Measurements from ENCODE around the gene ABL1.

The ABL1 gene

DNA sequence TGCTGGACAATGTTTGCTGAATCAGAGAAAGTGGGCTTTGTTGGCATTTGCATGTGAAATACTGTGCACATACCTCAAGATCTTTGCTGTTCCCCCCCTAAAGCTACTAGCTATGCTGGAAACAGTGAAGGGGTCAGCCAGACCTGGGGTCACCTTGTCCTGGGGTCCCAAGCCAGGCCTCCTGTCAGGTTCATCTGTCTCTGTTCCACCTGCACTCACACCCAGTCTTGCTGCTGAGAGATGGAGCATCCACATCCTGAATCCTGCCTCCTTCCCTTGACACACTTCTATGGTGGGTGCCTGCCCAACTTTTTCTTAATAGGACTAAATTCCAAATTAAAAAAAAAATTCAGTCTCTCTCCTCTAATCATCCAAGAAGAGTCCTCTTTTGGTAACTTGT lies 4.0 kb upstream of the ABL1 start:
- TF ChIP-seq, protein P1, sequence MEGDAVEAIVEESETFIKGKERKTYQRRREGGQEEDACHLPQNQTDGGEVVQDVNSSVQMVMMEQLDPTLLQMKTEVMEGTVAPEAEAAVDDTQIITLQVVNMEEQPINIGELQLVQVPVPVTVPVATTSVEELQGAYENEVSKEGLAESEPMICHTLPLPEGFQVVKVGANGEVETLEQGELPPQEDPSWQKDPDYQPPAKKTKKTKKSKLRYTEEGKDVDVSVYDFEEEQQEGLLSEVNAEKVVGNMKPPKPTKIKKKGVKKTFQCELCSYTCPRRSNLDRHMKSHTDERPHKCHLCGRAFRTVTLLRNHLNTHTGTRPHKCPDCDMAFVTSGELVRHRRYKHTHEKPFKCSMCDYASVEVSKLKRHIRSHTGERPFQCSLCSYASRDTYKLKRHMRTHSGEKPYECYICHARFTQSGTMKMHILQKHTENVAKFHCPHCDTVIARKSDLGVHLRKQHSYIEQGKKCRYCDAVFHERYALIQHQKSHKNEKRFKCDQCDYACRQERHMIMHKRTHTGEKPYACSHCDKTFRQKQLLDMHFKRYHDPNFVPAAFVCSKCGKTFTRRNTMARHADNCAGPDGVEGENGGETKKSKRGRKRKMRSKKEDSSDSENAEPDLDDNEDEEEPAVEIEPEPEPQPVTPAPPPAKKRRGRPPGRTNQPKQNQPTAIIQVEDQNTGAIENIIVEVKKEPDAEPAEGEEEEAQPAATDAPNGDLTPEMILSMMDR (IDR thresholded peaks at IDR 0.05): no peak
- Histone ChIP-seq H3K27me3 (ENCODE audit: control insufficient read depth, insufficient read depth, low read length) (no peaks in the 10 kb centered on the region), H3K4me2 (ENCODE audit: low read length) (no peak overlapping the region), H3K9ac (no peak overlapping the region), H3K36me3 (ENCODE audit: control insufficient read depth, insufficient read depth, low read length) (no peaks in the 10 kb centered on the region), H3K27ac (no peak overlapping the region), H2AFZ (no peak overlapping the region), H3K4me1 (peaks cover 5% of the 10 kb centered on the region), H3K9me3 (ENCODE audit: control insufficient read depth, low read length) (no peaks in the 10 kb centered on the region), H3K79me2 (peaks cover 10% of the 10 kb centered on the region), H3K4me3 (ENCODE audit: low read depth, low read length) (no peak overlapping the region)

DNA sequence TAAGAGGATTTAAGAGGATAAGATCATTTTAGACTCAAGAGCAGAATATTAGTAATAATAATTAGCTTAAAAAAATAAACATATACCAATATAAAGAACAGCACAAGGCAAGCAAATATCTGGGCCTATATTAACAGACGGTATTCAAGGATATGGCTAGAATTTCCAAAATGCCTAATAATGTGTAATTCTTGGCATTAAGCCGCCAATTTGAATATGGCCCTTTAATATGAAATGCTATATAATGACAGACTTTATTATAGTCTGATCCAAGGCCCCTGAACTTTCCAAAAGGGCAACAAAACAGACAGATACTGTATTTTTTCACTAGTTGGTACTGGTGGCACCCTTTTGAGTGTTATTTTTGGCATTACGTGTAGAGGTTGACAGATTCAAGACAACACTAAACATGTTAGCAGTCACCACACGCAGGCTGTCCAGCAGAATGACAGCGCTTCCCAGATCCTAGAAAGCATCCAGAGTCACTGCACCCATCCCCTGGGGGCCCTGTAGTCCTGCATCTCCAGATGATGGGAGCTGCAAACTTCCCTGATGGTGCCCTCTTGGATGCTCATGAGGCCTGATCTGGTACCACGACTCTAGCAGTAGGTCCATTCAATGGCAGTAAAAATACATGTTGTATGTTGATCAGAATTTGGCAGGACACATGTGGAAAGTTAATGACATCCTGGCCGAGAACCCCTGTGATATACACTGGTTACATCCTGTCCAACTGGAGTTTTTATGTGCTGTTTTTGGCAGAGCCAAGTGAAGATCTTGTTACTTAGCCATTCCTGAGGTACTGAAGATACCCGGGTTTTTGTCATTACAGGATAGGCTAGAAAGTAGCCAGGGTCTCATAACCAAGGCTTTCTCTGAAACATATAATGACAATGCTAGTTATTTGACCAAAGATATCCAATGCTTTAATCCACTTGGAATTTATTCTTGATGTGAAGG lies 1.7 kb upstream of the ABL1 start:
- Histone ChIP-seq H3K4me1 (peaks cover 9% of the 10 kb centered on the region), H3K9me3 (ENCODE audit: control insufficient read depth, low read length) (no peaks in the 10 kb centered on the region), H3K79me2 (peaks cover 15% of the 10 kb centered on the region), H3K4me2 (ENCODE audit: low read length) (no peak overlapping the region), H3K27ac (no peak overlapping the region), H3K4me3 (ENCODE audit: low read depth, low read length) (no peak overlapping the region), H3K9ac (no peak overlapping the region), H3K36me3 (ENCODE audit: control insufficient read depth, insufficient read depth, low read length) (no peaks in the 10 kb centered on the region), H2AFZ (no peak overlapping the region), H3K27me3 (ENCODE audit: control insufficient read depth, insufficient read depth, low read length) (no peaks in the 10 kb centered on the region)
- TF ChIP-seq, protein P1 (IDR thresholded peaks at IDR 0.05): no peak

DNA sequence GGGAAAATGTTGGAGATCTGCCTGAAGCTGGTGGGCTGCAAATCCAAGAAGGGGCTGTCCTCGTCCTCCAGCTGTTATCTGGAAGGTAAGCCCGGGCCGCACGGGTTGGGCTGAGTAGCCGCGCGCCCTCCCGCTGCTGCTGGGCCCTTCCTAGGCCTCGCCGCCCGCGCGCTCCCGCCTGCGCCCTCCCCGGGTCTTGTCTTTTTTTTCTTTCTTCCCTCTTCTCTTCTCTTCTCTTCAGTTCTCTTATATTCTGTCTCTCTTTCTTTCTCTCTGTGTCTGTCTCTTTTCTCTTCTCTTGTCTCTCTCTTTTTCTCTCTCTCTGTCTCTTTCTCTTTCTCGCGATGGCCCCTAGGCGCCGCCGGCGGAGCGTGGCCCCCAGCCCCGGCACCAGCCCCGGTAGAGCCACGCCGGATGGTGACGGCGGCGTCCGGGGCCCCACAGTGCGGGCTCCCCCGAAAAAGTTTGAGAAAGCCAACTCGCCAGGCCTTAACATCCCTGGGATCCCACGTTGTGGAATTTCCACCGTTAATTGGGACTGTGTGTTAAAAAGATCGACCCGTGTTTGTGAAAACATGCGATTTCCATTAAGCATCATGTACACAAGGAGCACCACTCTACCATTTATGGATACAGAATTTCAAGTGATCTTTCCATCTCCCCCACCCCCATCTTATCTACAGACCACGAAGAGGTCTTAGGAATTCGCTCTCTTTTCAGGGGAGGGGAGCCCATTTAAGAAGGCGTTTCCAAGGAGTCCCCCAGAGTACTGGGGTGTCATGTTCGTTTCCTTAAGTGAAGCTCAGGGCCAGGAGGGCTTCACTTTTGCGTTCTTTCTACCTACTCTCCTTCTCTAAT lies 616 bp downstream of the ABL1 start:
- TF ChIP-seq, protein P1 (IDR thresholded peaks at IDR 0.05): no peak
- peaks cover 21% of the 10 kb centered on the region for H3K79me2 ChIP-seq
- no peaks in the 10 kb centered on the region for H3K27me3 ChIP-seq (ENCODE audit: control insufficient read depth, insufficient read depth, low read length)
- H3K4me2 ChIP-seq (ENCODE audit: low read length): peak overlapping the region; percentile 87
- H3K27ac ChIP-seq: peak overlapping the region; percentile 68
- peak overlapping the region; percentile 68 for H3K4me3 ChIP-seq (ENCODE audit: low read depth, low read length)
- H3K4me1 ChIP-seq: peaks cover 13% of the 10 kb centered on the region
- peak overlapping the region; percentile 0 for H3K9ac ChIP-seq
- H2AFZ ChIP-seq: peak overlapping the region; percentile 1
- H3K36me3 ChIP-seq (ENCODE audit: control insufficient read depth, insufficient read depth, low read length): no peaks in the 10 kb centered on the region
- no peaks in the 10 kb centered on the region for H3K9me3 ChIP-seq (ENCODE audit: control insufficient read depth, low read length)

DNA sequence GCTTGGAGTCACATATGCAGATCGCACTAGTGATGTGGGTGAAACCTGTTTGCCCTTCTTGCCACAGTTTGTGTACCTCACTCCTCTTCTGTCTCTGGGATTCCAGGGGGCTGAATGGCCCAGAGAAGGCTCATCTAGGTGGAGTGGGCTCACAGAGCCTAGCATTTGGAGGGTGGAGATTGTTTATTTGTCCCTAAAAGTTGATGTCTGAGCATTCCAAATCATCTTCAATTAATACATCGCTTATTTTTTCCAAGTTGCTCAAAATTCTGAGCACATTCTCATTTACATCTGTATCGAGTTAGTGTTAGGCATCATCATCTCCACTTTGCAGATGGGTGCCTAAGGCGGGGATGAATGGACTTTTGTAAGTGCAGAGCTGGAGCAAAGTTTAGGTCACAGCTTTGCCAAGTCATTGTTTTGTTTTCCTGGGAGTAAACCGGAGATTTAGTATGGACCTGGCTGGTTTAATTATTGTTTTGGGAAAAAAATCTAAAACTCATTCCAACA lies 2.0 kb downstream of the ABL1 start:
- Histone ChIP-seq H3K9ac (no peak overlapping the region), H3K36me3 (ENCODE audit: control insufficient read depth, insufficient read depth, low read length) (no peaks in the 10 kb centered on the region), H3K27me3 (ENCODE audit: control insufficient read depth, insufficient read depth, low read length) (no peaks in the 10 kb centered on the region), H3K27ac (no peak overlapping the region), H3K4me1 (peaks cover 13% of the 10 kb centered on the region), H3K4me3 (ENCODE audit: low read depth, low read length) (peak overlapping the region; percentile 23), H3K9me3 (ENCODE audit: control insufficient read depth, low read length) (no peaks in the 10 kb centered on the region), H3K79me2 (peaks cover 26% of the 10 kb centered on the region), H3K4me2 (ENCODE audit: low read length) (peak overlapping the region; percentile 37), H2AFZ (no peak overlapping the region)
- TF ChIP-seq, protein P1 (IDR thresholded peaks at IDR 0.05): no peak
